ENCODE data around the gene UNC13D.
"Not testable (repeated sequence)": the region's sequence is repeated elsewhere in the genome, so short reads cannot be mapped to it uniquely, and the experiment has no call there.

The UNC13D gene

DNA sequence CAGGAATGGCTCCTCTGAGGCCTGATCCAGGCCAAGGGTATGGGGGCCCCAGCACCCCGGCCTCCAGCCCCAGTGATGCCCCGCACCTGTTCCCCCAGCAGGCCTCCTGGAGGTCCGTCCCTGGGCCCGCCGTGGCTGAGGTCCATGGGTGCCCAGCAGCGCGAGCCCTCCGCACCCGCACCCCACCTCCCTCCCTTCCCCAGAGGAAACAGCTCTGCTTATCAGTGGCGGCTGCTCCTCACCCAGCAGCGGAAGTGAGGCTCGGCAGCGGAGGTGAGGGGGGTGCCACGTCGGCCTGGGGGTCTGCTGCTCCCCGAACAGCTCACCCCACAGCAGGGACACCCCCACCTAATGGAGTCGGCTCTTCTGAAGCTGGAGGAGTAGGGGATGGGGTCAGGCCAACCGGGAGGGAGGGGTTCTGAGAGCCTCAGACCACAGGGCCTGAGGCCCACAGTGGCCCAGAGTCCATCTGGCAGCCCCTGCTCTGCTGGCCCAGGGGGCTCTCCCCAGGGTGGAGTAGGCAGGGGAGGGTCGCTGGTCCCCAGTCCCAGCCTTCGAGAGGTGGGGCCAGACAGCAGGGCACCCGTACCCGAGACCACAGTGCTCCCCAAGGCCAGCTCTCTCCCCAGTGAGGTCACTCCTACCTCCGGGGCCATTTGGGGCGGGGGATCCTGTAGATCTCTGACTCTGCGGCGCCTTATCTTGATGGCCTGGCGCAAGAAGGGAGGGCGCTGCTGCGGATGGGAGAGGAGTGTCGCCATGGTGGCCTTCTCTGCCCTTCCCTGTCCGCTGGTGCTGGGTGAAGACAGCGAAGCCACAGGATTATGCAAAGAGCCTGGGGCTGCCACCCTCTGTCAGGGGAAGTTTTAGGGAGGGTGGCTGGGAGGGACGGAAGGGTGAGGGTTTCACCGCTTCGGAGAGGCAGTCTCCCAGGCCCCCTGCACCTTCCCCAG, at the start of gene UNC13D:
UNC13D (minus strand) TSS at position 828 of the 953 bp plus-strand sequence; CDS start at position 761, 67 bp downstream.
- no peak for DNase-seq

DNA sequence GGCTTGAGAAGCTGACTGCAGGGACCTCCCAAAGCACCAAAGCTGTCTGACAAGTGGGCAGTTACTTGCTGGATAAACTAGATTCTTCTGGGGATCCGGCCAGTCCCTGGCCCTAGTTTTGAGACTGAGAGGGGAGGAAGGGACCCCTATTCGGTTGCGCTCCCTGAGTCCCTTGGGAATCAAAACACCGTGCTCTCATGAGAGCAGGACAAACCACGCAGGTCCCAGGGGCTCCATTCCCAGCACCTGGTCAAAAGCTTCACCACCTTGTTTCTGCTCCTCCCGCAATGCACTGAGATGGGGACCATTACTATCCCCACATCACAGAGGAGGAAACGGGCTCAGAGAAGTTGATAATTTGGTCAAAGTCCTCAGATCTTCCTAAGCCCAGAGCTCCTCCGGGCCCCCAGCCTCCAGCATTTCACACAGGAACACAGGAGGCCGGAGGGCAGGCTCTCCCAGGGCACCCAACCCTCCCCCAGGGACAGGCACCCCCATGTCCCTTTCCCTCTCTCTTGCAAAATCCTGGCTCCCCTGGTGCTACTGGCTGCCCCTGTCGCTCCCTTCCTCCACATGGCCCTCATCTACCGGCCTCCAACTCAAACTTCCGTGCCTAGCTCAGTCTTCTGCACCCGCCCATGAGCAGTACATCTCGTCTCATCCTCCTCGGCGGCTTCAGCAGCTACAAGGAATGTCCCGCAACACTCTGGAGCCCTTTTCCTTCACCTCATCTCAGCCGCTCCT, 49.3 kb upstream of the UNC13D start:
- no peak for DNase-seq

DNA sequence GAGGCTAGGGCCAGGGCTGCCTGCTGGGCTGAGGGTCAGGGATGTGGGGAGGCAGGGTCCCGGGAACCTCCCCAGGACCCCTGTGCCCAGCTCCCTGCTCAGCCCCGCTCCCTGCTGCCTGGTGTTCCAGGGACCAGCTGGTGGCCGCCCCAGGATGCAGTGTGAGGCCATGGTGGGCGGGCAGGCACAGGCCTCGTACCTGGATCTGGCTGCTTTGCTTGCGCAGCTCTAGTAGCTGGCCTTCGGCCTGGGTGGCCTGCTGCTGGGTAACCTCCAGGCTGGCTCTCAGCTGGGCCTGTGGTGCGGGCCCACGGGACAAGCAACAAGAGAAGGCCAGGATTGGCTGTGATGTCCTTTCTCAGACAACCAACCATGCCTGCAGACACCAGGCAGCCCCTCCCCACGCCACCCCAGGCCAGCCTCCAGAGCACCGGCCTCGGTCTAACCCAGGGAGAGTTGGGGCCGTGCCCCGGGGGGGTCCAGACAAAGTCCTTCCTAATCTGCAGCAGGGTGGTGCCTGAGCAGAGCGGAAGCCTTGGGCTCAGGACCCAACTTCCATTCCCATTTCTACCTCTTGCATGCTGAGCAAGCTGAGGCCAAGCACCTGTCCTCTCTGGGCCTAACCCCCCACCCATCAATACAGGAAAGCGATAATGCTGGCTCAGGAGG, 48.5 kb upstream of the UNC13D start:
- no peak for DNase-seq

DNA sequence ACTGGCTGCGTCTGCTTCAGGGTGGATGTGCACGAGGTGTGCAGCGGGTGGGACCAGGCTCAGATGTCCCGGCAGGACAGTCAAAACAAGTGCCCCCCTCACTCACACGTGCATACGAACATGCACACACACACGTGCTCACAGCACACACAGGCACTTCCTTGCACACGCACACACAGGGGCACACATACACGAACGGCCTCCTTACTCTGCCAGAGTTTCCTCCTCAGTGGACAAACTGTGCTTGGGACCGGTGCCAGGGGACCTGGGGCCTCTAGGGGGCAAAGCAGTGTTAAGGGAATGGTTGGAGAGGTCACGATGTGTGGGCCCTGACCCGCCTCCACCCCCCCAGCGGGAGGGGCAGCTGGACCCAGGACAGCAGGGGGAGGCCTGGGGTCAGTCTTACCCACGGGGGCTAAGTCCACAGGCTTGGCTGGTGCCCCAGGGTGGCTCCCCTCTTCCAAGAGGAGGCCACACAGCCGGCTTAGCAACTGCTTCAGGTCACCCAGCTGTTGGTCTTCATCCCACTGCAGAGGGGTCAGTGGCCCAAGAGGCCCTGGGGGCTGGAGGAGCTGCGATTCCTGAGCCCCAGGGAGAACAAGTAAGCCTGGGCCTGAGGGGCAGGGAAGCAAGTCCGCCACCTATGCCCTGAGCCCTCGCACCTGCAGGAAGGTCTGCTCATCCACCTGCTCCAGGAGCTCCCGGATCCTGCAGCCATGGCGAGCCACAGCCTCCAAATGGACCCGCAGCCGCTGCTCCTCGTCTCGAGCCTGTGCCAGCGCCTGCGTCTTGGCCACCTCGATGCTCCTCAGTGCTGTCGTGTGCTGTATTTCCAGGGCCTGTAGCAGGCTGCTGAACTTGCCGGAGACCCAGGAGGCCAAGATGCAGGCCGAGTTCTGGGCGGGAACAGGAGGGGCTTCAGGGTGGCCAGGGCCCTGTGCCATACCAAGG, 47.7 kb upstream of the UNC13D start:
- no peak for DNase-seq

DNA sequence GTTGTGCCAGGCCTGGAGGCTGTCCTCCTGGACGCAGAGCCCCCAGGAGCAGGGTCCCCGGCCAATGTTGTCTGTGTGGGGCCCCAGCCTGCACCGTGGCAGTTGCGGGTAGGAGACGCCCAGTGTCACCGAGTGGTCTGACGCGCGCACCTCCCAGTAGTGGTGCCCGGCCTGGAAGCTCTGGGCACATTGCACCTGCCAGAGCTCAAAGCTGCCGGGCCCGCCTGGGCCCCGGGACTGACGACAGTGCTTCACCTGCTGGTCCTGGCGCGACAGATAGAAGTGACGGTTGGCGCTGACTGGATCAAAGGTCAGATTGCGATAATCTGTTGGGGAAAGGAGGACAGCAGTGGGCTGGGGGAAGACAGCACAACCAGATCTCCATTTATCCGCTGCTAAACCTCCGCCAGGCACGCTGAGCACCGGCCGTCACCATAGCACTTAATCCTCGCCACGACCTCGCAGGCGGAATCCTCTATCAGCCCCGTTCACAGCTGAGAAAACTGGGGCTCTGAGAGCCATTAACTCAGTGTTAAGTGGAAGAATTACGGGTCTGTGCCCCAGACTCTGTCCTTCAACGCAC, 46.9 kb upstream of the UNC13D start:
- no peak for DNase-seq

DNA sequence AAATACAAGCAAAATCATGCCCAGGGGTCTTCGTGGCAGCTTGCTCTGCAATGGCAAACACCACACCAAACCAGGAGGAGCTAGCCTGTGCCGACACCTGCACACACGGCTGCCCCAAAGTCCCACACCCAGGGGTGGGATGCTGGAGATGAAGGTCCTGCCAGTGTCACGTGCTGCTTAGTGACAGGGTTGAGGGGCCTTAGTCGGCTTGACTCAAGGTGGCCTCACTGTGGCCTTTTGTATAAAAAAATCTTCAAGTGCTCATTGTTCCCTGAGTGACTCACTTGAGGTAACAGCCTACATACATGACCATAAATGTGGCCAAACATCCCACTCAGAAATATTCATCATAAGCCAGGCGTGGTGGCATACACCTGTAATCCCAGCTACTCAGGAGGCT, 45.2 kb upstream of the UNC13D start:
- no peak for DNase-seq

DNA sequence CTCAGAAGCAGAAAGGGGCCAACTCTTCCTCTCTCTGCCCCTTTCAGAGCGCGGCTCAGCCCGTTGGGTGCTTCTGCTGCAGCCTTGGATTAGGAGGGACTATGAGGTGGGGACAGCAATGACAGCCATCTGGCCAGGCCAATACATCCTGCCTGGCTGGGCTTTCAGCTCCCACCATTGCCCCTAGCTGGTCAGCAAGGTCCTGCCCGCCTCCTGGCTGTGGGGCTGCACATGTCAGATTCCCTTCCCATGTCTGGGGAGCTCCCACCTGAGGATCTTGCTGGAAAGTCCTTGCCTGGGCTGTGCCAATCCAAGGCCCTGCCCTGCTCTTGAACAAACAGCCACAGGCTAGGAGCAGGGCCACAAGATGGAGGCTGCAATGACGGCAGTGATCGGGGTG, 44.3 kb upstream of the UNC13D start:
- DNase-seq: no peak

DNA sequence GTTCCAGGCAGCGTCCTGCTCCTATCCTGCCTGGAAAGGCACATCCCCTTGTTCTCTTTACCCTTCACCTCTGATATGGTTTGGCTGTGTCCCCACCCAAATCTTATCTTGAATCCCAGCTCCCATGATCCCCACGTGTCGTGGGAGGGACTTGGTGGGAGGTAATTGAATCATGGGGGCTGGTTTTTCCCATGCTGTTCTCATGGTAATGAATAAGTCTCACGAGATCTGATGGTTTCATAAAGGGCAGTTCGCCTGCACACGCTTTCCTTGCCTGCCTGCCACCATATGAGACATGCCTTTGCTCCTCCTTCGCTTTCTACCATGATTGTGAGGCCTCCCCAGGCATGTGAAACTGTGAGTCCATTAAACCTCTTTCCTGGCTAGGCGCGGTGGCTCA, 41.7 kb upstream of the UNC13D start:
- not testable (repeated sequence) for DNase-seq

DNA sequence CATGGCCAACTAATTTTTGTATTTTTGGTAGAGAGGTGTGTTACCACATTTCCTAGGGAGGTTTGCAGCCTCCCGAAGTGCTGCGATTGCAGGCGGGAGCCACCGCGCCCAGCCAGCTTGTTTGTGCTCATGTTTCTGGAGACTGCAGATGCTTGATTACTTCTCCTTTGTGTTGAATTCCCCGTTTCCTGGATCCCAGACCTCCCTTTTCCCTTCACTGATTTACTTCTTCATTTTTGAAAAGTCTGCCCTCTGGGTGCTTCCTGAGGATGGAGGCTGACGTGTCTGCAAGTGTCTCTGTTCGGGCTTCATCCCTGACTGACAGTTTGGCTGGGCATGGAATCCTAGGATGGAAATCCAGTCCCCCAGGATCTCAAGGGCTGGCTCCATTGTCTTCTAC, 41.2 kb upstream of the UNC13D start:
- DNase-seq: no peak

DNA sequence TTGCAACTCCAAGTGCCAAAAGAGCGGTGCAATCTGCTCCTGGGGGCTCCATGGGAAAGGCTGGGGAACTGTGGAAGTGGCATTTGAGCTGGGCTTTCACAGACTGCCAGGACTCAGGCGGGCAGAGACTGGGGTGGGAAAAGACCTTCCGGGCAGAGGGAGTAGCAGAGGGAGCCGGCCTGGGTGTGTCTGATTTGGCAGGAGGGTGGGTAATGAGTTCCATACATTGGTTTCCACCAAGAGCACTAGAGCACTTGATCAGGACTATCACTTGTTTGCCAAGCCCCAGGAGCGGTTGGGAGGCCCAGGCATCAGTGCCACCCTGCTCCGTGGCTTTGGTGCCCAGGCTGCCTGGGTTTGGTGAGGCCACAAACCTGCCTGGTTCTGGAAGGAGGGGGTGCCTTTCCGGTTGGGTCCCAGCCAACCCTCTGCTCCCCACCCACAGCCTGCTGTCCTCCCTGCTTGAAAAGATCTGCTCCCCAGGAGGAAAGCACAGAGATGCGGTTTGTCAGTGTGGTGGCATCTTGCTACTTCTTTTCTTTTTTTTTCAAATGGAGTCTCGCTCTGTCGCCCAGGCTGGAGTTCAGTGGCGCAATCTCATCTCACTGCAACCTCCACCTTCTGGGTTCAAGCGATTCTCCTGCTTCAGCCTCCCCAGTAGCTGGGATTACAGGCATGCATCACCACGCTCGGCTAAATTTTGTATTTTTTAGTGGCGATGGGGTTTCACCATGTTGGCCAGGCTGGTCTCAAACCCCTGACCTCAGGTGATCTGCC, 37.7 kb upstream of the UNC13D start:
- no peak for DNase-seq

DNA sequence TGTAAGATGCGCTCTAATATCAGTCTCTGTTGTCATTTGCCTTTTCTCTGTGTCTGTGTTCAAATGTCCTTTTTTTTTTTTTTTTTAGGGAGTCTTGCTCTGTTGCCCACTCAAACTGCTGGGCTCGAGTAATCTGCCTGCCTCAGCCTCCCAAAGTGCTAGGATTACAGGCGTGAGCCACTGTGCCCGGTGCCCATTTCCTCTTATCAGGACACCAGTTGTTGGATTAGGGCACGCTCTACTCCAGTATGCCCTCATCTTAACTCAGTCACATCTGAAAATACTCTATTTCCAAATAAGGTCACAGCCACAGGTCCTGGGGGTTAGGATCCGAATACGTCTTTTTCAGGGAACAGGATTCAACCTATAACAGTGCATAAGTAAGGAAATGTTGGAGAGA, 36.1 kb upstream of the UNC13D start:
- DNase-seq: no peak

DNA sequence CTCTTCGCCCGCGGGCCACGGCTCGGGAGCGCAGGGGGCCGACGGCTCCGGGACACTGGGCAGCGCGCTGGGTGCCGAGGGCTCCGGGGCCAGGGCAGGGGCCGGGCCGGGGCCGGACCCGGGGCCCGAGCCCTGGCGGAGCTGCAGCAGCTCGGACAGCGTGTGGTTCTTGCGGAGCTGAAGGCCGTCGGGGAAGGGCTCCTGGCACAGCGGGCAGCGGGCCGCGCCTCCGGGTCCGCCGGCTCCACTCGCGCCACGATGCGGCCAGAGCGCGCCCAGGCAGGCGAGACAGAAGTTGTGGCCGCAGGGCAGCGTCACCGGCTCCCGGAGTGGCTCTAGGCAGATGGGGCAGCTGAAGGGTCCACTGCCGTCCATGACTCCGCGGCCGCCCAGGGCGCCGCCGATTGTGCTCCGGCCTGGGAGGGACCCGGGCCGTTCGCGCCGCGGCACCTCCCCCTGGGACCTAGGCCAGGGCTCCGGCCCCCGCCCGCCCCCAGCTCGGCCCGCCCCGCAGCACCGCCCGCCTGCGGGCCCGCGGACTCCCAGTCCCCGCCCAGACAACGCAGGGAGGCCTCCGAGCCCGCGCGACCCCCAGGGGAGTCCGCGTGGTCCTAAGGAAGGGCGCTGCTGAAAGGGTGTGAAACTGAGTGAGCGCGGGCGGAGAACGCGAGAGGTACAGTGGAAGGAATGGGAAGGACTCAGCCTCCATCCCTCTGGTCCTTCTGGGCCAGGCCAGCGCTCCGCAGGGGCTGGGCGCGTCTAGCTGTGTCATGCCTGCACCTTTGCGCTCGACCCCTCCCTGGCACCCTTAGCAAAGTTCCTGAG, 34.2 kb upstream of the UNC13D start, which contains the start of gene TRIM47:
TRIM47 (minus strand) TSS at position 408 of the 825 bp plus-strand sequence; CDS start at position 375, 33 bp downstream.
- peak; percentile 56 for DNase-seq

DNA sequence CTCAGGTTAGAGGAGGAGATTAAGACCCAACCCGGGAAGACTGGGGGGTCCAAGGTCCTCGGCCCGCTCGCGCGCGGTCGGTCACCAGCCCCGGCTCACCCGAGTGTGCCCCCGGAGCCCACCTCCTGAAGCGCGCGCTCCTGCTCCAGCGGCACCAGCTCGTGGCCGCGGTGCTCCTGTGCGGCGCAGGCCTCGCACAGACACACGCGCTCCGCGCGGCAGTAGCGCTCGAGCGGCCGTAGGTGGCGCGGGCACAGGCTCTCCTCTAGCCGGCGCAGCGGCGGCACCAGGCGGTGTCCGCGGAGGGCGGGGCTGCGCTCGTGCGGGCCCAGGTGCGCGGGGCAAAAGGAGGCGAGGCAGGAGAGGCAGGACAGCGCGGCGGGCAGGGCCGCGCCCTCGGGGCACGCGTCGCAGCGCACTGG, 33.6 kb upstream of the UNC13D start:
- no peak for DNase-seq

DNA sequence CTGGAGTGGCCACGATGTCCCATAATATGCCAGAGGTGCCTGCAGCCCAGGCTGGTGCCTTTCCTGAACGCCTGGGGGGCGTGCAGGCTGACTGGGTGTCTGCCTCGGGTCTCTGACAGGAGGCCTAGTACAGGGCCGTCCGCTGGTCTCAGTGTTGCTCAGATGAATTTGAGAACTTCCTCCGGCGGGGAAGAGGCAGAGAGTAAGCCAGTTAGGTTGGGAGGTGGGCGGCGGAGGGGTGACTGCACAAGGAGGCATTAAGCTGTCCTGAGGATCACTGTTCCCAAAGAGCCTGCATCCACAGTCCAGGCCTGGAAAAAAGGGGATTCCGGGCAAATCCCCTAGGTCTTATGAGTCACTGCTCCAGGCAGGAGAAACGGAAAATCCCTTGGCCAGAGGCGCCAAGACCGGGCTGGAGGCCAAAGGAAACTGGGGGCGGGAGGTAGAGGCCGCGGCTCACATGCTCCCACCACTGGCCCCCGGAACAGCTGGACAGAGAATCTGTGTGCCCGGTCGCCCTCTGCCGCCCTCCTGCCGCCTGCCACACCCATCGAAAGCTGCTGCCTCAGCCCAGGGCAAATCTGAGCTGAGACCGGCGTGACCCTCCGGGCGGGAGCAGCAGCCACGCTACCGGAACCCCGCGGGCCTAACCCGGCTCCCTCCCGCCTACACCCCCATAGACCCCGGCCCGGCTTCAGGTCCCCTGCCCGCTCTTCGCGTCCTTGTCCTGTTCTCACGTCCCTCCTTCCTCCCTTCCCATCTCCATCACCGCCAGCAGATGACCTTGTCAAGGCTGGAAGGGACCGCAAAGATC, 32.9 kb upstream of the UNC13D start:
- DNase-seq: no peak

DNA sequence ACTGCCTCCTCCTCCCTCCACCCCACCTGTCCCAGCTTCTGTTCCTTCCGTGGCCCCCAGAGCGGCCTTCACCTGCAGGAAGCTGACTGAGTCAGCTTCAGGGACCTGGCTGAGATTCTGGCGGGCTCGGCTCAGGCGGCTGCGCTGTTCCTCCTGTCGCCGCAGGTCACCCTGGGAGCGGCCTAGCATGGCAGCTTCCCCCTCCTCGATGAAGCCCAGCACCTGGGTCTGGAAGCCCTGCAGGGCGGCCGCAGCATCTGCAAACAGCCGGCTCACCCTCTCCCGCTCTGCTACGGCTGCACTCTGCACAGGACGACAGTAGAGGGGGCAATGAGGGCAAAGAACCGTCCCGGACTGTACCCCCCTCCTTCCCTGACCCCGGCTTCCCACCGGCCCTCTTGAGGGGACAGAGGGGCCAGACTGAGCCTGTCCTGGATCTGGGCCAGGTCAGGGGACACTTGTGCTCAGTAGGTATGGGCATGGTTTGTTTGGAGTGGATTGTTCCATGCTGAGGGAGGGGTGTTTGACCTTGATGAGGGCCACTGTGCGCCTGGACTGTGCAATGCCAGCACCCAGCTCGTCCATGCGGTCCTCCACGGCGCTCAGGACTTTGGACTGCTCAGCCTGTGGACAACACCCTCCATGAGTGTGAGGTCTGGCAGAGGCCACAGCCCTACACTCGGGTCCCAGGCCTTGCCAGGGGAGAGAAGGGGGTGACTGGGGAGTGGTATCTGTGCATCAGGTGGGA, 32.2 kb upstream of the UNC13D start:
- no peak for DNase-seq

DNA sequence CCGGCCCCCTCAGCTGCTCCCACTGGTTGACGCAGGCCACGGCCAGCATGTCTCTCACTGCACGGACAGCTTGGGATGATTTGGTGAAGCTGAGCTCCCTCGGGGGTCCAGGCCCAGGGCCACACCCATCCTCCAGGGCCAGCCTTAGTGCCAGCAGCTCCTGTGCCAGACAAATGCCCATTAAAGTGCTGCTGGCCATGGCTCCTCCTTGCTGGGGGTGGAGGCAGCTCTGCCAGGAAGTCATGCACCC, 31.7 kb upstream of the UNC13D start:
- no peak for DNase-seq

DNA sequence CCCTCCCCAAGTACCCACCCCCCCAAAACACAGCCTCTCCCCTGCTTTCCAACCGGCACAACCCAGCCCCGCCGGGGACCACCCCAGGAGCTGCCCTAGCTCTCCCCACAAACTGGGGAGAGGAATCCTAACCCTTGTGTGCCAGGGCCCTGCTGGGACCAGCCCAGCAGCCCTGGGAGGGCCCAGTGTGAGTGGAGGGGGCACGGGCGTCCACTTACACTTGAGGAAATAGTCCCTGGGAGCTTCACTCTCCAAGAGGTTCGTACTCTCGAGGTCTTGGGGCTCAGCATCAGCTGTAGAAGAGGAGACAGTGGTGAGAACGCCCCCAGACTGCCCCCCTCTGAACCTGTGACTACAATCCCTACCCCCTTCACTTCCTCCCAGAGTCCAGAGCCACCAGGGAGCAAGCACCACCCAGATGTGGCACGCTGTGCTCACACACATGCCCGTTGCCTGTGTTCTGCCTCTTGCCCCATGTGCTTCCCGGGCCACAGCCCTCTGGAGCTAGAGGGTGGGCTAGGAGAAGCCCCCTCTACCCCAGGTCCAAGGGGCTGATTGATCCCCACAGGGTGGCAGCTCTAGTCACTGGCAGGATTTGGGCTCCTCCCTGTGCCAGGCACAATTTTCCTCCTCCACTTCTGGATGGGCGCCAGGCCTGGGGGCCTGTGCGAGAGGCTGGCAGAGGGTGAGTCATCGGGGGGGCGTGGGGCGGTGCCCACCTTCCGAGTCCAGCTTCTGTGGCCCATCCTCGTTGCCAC, 31.2 kb upstream of the UNC13D start:
- no peak for DNase-seq
